NCI-H226 (cell line): ENCODE results near the gene MLLT6.

Experiments used
- DNase-seq: peaks from one replicate; pipeline ENCODE4 v3.0.0-alpha.2; 2015

Gene MLLT6

GRCh38 chr17:38729368-38729885 is 24.4 kb downstream of the MLLT6 start:
- DNase-seq, result no peak

DNA sequence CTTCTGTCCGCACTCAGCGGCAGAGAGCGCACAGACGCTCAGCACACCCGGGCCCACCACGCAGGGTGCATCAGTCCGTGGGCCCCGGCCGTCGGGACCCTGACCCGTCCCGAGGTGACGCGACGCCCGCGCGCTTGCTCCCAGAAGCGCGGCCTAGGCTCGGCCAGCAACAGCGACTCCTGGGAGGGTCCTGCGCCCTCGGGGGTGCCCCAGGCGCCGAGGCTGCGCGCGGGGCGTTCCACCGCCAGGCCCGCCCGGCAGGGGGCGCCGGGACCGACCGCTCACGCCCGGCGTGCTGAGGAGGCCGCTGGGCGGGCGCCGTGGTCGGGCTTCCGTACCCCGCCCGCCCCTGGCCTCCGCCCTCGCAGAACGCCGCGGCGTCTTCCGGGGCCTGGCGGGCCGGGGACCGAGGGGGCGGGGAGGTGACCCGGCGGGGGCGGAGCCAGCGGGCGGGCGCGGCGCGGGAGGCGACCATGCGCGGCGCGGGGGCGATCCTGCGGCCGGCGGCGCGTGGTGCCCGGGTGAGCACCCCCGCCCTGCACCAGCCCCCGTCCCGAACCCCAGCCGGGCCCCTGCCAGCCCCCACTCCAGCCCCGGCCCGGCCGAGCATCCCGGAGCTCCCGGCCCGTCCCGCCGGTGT is 24.9 kb downstream of the MLLT6 start, which contains the start of gene CISD3:
CISD3 (plus strand) TSS at position 456 of the 640 bp plus-strand sequence; CDS start at position 474, 18 bp downstream.
- peak; percentile 83 for DNase-seq

DNA sequence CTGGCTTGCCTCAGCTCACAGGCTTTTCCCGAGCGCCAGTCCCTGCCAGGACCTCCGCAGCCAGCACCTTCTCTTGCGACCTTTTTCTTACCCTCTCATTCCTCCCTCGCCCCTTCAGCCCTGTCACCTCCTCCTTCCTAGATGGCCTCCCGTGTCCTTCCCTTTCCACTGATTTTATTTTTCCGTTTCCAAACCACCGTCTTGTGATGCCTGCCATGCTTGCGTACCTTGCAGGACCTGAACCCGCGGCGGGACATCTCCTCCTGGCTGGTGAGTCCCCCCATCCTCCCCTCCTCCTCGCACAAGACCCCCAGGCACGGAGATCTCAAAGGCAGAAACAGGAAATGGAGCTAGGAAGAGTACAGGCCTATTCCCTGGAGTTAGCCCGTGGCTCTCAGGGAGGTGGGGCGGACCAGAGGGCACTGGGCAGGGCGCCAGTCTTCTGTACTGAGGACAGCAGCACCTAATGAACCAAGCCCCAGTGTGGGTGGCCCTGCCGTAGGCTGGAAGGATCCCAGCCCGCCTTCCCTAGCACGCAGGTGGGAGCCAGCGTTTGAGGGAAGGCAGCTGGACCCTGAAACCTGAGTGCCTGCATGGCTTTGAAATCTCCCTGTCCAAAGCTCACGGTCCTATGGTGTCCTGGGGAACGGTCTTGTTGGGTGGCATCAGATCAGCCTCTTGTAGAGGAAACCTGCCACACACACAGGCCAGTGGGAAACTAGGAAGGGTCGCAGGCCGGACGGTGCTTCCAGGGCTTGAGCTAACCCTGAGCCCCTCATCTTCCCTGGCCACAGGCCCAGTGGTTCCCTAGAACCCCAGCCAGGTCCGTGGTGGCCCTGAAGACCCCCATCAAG is 25.7 kb downstream of the MLLT6 start:
- peak; percentile 51 for DNase-seq

- no peak for DNase-seq
Measured at GRCh38 chr17:38731526-38732294, 26.6 kb downstream of the MLLT6 start.

- DNase-seq, result no peak
Measured at GRCh38 chr17:38732376-38733281, 27.6 kb downstream of the MLLT6 start.

DNA sequence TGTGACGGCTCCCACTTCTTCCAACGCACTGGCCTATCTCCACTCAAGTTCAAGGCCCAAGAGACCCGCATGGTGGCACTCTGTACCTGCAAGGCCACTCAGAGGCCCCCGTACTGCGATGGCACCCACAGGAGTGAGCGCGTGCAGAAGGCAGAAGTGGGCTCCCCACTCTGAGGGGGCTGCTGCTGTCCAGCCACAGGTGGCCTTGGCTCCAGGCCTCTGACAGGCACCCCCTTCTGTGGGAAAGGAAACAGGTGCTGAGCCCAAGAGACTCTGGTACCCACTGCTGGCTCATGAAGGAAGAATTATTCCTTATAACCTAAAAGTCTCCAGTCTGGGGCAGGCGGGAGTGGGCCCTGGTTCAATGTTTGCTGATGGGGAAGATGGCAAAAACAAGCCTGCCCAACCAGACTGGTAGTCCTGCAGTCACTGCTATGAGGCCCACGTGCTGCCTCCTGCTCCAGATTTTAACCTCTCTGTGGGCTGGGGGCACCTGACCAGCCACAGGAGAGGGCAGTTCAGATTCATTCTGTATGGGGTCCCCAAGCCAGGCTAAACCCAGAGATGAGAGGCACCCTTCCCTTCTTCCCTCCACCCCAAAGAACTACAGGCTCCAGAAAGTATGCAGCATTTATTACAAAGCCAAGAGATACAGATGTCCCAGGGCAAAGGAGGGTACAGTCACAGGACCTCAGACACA is 28.4 kb downstream of the MLLT6 start:
- no peak for DNase-seq

DNA sequence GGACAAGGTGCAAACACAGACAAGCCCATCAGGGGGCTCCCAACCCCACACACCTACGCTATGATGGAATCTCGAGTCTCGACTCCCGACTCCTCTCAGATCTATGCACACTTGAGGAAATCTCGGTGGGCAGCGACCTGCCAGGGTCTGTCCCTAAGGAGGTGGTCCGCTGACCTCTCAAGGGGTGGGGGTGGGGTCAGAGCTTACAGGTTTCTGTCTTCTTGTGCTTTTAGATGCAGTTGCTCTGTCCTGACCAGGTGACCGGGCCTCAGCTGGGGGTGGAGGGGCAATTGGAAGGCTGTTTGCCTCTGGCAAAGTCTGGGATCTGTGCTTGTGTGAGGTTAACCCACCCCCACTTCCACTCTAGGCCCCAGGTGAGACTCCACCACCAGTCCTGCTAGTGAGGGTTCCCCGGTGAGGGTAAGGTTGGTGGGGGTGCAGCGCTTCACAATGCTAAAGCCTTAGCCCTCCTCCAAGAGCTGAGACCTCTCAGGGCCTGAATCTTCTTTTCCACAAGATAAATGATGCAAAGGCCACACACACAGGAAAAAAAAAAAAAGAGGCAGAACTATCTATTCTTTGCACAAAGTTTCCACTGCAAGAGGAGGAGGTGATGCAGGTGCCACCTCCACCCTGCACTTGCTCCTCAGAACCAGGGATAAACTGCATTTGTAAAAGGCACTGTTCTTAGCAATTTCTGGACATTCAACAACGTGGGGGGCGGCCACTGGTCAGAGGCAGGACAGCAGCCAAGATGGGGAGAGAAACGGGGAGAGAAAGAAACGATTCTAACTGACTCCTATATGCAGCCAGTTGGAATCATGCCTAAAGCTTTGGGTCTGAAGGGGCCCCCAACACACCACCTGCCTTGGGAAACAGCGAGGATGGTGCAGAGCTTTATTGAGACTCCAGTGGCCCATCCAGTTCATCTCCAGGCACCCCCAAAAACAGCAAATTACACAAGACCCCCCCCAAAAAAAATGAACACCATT is 29.2 kb downstream of the MLLT6 start:
- no peak for DNase-seq

DNA sequence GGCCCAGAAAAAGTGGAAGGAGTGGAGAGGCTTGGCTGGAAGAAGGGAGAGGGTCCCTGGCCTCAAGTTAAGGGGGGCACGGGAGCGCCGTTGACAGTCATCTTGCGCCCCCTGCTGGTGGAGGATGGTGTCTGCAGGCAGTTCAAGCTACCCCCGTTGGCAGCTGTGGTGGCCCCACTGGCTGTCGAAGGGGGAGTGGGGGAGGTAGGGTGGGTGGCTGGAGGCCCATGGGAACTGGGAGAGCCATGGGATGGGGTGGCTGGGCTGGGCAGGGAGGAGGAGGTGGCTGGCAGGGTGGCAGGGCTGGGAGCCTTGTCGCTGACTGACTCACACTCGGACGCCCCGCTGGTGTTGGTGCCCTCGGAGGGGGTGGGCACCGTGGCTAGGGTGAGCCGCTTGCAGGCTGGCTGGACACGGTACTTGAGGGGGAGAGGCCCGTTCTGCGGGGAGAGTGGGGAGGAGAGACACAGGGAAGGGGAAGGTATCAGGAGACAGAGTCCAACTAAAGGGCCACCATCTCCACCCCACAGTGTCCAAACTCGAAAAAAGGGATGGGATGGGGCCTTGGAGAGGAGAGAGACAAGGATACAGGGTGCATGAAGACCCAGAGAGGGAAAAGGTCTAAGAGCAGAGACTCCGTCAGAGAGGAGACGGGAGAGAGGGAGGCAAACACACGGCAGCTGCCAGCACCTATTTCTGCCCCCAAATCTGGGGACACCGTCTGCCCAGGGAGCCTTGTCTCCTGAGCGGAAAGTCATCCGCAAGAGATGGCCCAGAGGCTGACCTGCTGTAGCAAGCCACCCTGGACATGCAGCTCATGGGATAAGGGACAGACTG is 30.3 kb downstream of the MLLT6 start:
- DNase-seq, result no peak

GRCh38 chr17:38738007-38738662 is 33.1 kb downstream of the MLLT6 start:
- DNase-seq, result no peak

GRCh38 chr17:38738686-38739085 is 33.6 kb downstream of the MLLT6 start:
- no peak for DNase-seq

DNA sequence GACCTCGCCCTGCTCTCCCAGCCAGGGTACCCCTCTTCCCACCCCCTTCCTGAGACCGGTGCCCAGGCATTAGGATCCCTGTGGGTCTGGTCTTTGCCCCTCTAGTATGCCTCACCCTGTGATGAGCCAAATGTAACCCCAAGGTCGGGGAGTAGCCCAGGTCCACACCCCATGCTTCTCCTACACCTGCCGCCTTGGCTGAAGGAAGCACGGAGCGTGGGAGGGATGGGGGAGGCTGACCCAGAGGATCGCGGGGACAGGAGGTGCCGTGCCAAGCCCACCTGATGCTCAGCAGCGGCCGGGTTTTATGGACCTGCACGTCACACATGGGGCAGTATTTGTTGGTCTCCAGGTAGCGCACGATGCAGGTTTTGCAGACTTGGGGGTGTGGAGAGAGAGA is 34.2 kb downstream of the MLLT6 start:
- no peak for DNase-seq

DNA sequence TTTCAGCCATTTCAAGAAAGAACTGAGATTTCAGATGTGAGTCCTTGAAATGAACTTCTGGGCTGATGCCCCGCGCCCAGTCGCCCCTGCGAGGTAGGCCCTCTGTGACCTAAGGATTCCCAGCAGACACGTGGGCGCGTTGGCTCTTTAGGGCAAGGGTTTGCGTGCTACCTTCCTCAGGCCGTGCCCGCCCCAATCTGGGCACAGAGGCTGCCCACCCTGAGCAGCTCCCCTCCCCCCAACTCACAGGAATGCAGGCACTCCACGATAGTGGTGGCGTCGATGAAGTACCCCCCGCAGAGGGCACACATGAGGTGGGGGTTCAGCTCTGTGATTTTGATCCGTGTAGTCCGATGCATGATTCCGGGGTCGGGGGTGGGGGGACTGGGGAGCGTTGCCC is 35.0 kb downstream of the MLLT6 start:
- DNase-seq, result no peak

DNA sequence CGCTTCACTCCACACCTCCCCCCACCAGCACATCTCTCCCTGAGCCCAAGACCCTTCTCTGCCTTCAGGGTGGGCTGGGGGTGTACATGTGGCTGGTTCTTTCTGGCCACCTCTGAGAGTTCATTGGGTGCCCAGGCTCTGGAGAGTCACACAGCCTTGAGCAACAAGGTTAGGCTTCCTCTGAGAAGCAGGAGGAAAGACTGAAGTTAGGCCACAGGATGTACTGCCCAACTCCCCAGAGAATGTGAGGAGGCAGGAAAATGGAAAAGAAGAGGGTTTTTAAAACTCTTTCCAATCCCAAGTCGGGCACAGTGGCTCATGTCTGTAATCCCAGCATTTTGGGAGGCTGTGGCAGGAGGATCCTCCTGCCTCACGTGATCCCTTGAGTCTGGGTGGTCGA is 35.7 kb downstream of the MLLT6 start:
- DNase-seq, result no peak

DNA sequence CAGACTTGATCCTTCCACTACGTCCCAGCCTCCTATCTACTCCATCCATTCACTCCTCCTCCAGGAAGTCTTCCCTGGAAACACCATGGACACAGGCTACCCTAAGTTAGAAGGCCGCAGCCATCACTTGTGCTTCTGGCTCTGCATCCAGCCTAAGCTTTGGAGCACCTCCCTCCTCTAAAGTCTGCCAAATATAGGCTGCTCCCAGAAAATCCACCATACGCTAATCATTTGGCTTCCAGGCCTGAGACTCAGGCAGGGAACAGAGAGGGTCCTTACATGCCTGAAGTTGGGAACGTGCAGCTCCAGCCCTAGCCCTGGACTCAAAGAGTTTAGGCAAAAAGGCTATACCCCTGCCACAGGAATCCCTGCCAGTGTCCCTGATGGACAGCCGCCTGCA is 36.4 kb downstream of the MLLT6 start:
- no peak for DNase-seq

- DNase-seq, result no peak
Measured at GRCh38 chr17:38741921-38742410, 36.9 kb downstream of the MLLT6 start.

GRCh38 chr17:38742411-38743308 is 37.6 kb downstream of the MLLT6 start:
- DNase-seq, result peak; percentile 65

GRCh38 chr17:38743556-38744171 is 38.6 kb downstream of the MLLT6 start:
- no peak for DNase-seq
